ENCODE results near the gene CRYBG3.
A peak's percentile ranks its signal among the peaks of the same experiment; 100 is the strongest.

The CRYBG3 gene

DNA sequence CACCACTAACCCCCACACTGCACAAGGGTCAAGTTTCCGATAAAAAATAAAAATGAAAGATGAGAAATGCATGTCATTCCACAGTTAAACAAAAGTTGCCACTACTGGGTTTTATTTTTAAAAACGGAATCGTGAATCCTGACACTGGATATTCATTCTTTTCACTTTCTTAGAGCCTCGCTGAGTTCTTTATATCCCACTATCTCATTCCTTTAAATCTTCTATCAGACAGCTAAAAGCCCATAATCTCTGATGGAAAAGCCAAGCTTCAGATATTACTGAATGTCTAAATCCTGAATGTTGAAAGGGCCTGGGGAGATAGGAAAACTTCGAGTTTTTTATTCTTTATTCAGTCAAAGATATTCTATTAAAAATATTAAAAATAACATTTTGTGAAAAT, 138.7 kb downstream of the CRYBG3 start:
- TF ChIP-seq, protein P1, sequence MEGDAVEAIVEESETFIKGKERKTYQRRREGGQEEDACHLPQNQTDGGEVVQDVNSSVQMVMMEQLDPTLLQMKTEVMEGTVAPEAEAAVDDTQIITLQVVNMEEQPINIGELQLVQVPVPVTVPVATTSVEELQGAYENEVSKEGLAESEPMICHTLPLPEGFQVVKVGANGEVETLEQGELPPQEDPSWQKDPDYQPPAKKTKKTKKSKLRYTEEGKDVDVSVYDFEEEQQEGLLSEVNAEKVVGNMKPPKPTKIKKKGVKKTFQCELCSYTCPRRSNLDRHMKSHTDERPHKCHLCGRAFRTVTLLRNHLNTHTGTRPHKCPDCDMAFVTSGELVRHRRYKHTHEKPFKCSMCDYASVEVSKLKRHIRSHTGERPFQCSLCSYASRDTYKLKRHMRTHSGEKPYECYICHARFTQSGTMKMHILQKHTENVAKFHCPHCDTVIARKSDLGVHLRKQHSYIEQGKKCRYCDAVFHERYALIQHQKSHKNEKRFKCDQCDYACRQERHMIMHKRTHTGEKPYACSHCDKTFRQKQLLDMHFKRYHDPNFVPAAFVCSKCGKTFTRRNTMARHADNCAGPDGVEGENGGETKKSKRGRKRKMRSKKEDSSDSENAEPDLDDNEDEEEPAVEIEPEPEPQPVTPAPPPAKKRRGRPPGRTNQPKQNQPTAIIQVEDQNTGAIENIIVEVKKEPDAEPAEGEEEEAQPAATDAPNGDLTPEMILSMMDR (IDR thresholded peaks at IDR 0.05; ENCODE audit: low read depth, low read length) = no peak
- no peak overlapping the region for H3K4me3 ChIP-seq (ENCODE audit: low read depth, low read length)

DNA sequence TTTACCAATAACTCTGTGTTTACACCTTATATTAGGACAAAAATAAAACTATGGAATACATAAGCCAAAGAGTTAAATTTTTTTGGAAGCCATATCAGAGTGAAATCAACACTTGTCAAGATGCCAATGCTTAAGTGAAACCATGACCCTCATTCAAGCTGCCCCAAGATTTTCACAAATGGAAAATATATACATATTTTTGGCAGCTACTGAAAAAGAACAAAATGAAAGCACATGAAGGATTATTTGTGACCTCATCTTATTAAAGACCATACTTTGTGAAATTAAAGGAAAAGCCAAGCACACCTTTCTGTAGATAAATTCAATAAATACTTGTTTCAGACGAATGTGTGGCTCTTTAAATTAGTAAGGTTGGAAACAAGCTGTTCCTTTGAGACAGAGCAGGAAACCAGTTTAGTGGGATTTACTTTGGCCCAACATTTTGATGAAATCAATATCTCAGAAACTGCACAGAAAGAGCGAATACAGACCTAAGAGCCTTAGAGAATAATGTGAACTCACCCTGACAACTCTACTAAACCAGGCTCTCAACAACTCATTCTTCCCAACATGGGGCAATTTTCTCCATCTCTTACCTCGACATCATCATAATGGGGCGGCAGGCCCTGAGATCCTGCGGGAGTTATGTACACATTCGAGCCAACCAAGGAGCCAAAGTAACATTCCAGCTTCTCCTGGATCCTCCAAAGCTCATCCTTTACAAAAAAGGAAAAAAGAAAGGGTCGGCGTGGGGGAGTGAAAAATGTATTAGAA, 139.4 kb downstream of the CRYBG3 start:
- TF ChIP-seq, protein P1 (IDR thresholded peaks at IDR 0.05; ENCODE audit: low read depth, low read length) = no peak

DNA sequence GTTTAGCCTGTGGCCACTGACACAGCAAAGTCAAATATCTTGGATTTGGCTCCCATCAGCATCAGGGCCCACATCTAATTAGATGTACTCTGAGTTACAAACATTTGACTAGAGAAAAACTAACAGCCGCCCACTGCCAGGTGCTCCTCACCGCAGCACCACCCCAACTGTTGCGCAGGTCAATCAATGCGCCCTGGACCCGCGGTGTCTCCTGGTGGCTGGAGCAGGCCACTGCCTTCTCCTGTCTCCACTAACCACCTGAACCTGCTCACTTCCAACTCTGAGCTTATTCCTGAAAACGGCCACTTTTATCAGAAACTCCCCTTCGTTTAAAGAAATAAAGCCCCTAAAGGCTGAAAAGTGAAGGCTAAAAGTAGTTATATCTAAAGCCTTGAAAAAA, 146.2 kb downstream of the CRYBG3 start:
- TF ChIP-seq, protein P1 (IDR thresholded peaks at IDR 0.05; ENCODE audit: low read depth, low read length) = no peak
- no peak overlapping the region for H3K4me3 ChIP-seq (ENCODE audit: low read depth, low read length)

More for the DNA sequence above, 139.4 kb downstream of the CRYBG3 start:
- no peak overlapping the region for H3K4me3 ChIP-seq (ENCODE audit: low read depth, low read length)

DNA sequence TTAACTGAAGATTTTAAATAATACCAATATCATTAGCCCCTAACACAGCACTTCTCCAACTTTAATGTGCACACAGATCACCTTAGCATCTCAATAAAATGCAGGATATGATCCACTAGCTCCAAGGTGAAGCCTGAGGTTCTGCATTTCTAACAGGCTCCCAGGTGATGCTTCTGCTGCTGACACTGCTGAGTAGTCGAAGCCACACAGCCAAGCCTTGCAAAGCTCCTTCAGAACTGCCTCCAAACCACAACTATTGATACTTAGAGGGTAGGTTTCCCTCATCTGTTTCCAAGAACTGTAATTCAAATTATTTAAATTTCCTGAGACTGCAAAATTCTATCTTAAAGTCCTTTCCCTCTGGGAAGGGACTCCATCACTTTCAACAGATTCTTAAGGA, 146.6 kb downstream of the CRYBG3 start:
- TF ChIP-seq, protein P1 (IDR thresholded peaks at IDR 0.05; ENCODE audit: low read depth, low read length) = no peak
- H3K4me3 ChIP-seq (ENCODE audit: low read depth, low read length) = no peak overlapping the region

DNA sequence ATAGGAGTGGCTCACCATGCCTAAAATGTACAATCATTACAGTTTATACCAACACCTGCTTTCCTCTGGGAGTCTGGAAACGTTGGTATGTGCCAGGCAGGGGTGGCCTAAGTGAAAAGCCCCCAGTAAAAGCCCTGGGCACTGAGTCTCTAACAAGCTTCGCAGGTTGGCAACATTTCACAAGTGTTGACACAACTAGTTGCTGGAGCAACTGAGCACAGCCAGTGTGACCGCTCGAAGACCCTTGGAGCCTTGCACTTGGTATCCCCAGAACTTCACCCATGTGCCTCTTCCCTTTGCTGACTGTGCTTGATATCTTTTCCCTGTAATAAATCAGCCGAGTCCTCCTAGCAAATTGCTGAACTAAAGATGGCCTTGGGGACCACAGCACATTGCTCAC, 147.7 kb downstream of the CRYBG3 start:
- no peak overlapping the region for H3K4me3 ChIP-seq (ENCODE audit: low read depth, low read length)
- TF ChIP-seq, protein P1 (IDR thresholded peaks at IDR 0.05; ENCODE audit: low read depth, low read length) = no peak

DNA sequence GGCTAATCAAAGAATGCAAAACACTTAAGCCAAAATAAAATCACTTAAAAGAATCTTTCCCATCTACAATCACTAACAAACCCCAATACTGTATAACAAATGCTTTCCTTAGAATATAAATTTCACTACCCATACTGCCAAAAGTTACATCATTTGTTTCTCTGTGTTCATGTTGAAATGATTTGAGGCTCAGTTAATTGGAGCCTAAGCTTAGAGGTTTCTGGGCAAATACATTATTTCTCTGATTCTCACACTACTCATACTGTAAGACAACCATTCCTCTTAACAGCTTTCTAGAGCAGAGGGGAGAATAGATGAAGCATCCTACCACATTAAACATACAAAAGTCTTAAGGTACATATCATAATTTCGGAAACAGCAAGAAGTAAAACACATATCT, 148.3 kb downstream of the CRYBG3 start:
- TF ChIP-seq, protein P1 (IDR thresholded peaks at IDR 0.05; ENCODE audit: low read depth, low read length) = no peak
- no peak overlapping the region for H3K4me3 ChIP-seq (ENCODE audit: low read depth, low read length)

DNA sequence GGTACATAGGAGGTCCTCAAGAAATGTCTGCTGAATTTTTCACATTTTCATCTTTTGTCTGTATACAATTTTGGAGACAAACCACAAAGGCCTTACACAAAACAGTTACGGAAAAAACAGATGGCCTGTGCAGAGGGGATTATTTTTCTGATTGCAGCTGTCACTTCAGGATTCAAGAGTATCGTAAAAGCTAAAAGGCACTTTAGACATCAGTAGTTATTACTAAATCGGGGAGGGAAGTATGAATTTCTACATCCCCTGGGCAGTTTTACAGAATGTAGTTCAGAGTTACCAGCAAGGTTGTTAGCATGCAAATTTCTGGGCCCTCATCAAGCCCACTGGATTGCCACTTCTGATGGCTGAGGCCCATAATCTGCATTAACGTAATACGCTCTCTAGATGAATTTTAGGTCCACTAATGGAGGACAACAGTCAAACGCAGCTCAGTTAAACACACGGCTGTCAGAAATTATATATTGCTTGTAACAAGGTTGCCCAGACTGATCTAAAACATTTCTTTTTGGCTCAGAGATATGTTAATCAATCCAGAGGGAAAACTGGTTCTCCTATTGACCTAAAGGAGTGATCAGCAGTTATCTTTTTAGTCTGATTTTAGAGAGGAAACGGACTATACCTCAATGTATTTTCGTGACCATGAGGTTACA, 149.3 kb downstream of the CRYBG3 start:
- H3K4me3 ChIP-seq (ENCODE audit: low read depth, low read length) = peak overlapping the region; percentile 64
- TF ChIP-seq, protein P1 (IDR thresholded peaks at IDR 0.05; ENCODE audit: low read depth, low read length) = no peak

Measured in WI38 (cell line).